HG03064 (cell line): Measurements from ENCODE around the gene CHRNA1.
A peak's percentile ranks its signal among the peaks of the same experiment; 100 is the strongest.

Source experiments
- ATAC-seq: cut with Tn5 transposase; IDR thresholded peaks from one replicate; pipeline ENCODE4 v1.9.1; 2021; ENCODE audit warnings: low read depth; ENCODE audit not compliant: unreplicated experiment

CHRNA1 gene

GRCh38 chr2:174762464-174762863 is 1.8 kb downstream of the CHRNA1 start:
- ATAC-seq: no peak

- no peak for ATAC-seq
These were observed 2.4 kb downstream of the CHRNA1 start for GRCh38 chr2:174761837-174762236.

- no peak for ATAC-seq
These were observed 3.3 kb downstream of the CHRNA1 start for GRCh38 chr2:174760845-174761473.

- ATAC-seq: no peak
These were observed 4.7 kb downstream of the CHRNA1 start for GRCh38 chr2:174759381-174760065.

GRCh38 chr2:174756743-174757142 is 7.5 kb downstream of the CHRNA1 start:
- ATAC-seq: no peak

GRCh38 chr2:174753038-174753633 is 11.1 kb downstream of the CHRNA1 start:
- ATAC-seq: peak; percentile 16

GRCh38 chr2:174752403-174753037 is 11.8 kb downstream of the CHRNA1 start:
- peak; percentile 84 for ATAC-seq

GRCh38 chr2:174750923-174751441 is 13.3 kb downstream of the CHRNA1 start:
- ATAC-seq: peak; percentile 43

- no peak for ATAC-seq
These were observed 14.5 kb downstream of the CHRNA1 start for GRCh38 chr2:174749793-174750192.

GRCh38 chr2:174748948-174749347 is 15.3 kb downstream of the CHRNA1 start:
- no peak for ATAC-seq

- ATAC-seq: no peak
These were observed 19.1 kb downstream of the CHRNA1 start for GRCh38 chr2:174745142-174745541.

- no peak for ATAC-seq
These were observed 20.2 kb downstream of the CHRNA1 start for GRCh38 chr2:174744111-174744510.

GRCh38 chr2:174740721-174741120 is 23.6 kb downstream of the CHRNA1 start:
- ATAC-seq: no peak

GRCh38 chr2:174738841-174739240 is 25.4 kb downstream of the CHRNA1 start:
- no peak for ATAC-seq

GRCh38 chr2:174731546-174731945 is 32.7 kb downstream of the CHRNA1 start:
- ATAC-seq: no peak

GRCh38 chr2:174730698-174731018 is 33.6 kb downstream of the CHRNA1 start:
- no peak for ATAC-seq

GRCh38 chr2:174729797-174730697 is 34.2 kb downstream of the CHRNA1 start:
- ATAC-seq: no peak

GRCh38 chr2:174728096-174728495 is 36.2 kb downstream of the CHRNA1 start:
- ATAC-seq: no peak

- no peak for ATAC-seq
These were observed 38.1 kb downstream of the CHRNA1 start for GRCh38 chr2:174726212-174726611.

GRCh38 chr2:174722942-174723592 is 41.2 kb downstream of the CHRNA1 start:
- ATAC-seq: no peak
